K562 (cell line): ENCODE results near the gene CCDC28A. TPM values are rescaled to one million over a fixed set of nuclear protein-coding genes. Genes with fewer than 3 reads are reported as not detected.
A peak's percentile ranks its signal among the peaks of the same experiment; 100 is the strongest.

Source experiments
- CAMTA2 ChIP-seq: fragments of 250-450 bp; sonication (Bioruptor Pico); conservative IDR thresholded peaks from 2 replicates; pipeline ENCODE4 v1.5.1; 2022
- CBFA2T3 ChIP-seq: fragments of 450-650 bp; IDR thresholded peaks from 2 replicates; pipeline ENCODE4 v1.6.1; 2017
- CEBPB ChIP-seq: fragments of 450-650 bp; IDR thresholded peaks from 2 replicates; pipeline ENCODE4 v1.6.1; 2016; ENCODE audit warnings: missing genetic modification characterization, missing compliant biosample characterization
- DIDO1 ChIP-seq: fragments of 450-650 bp; IDR thresholded peaks from 2 replicates; pipeline ENCODE4 v1.6.1; 2016; ENCODE audit warnings: low read depth, missing biosample characterization, missing genetic modification characterization
- DNMT1 ChIP-seq: fragments of 450-650 bp; IDR thresholded peaks from 2 replicates; pipeline ENCODE4 v1.6.1; 2016; ENCODE audit warnings: antibody characterized with exemption, mild to moderate bottlenecking
- HDAC1 ChIP-seq, 2 experiments: fragments of 450-650 bp; IDR thresholded peaks; 2 replicates each; pipeline ENCODE4 v1.6.1; 2016 to 2017; ENCODE audit warnings: inconsistent platforms in 1 of 2, mild to moderate bottlenecking in 1 of 2, moderate library complexity in 1 of 2
- HDAC8 ChIP-seq: fragments of 450-650 bp; IDR thresholded peaks from 2 replicates; pipeline ENCODE4 v1.6.1; 2016; ENCODE audit warnings: mild to moderate bottlenecking, missing genetic modification characterization, moderate library complexity, missing compliant biosample characterization
- HMBOX1 ChIP-seq: sonication (generic); IDR thresholded peaks from 2 replicates; pipeline ENCODE4 v1.6.1; 2016
- IRF9 ChIP-seq: fragments of 450-650 bp; IDR thresholded peaks from 2 replicates; pipeline ENCODE4 v1.6.1; 2016; ENCODE audit warnings: missing biosample characterization, missing genetic modification characterization
- JUN ChIP-seq, 2 experiments: sonication (generic) in 1 of 2; formaldehyde crosslinking in 1 of 2; IDR thresholded peaks; 2 replicates each; pipeline versions ENCODE4 v1.6.1 to v1.8.0; 2012 to 2022; ENCODE audit warnings: borderline replicate concordance in 2 of 2, mild to moderate bottlenecking in 2 of 2, improper control_type of control experiment in 1 of 2, low read depth in 1 of 2, low read length in 1 of 2, missing genetic modification reagents in 1 of 2
- MCM5 ChIP-seq: fragments of 450-650 bp; IDR thresholded peaks from 2 replicates; pipeline ENCODE4 v1.6.1; 2016; ENCODE audit warnings: low read depth
- MECOM ChIP-seq: fragments of 250-450 bp; sonication (Bioruptor Pico); IDR thresholded peaks from 2 replicates; pipeline ENCODE4 v1.8.0; 2022; ENCODE audit warnings: inconsistent platforms
- MEF2D ChIP-seq: conservative IDR thresholded peaks from 2 replicates; pipeline ENCODE4 v1.6.1; 2016; ENCODE audit warnings: low read depth, missing genetic modification characterization, missing compliant biosample characterization
- MTA2 ChIP-seq: fragments of 450-650 bp; IDR thresholded peaks from 2 replicates; pipeline ENCODE4 v1.6.1; 2016; ENCODE audit warnings: low read depth
- NCOA2 ChIP-seq, 2 experiments: fragments of 450-650 bp; IDR thresholded peaks; 2 replicates each; pipeline ENCODE4 v1.6.1; 2018; ENCODE audit warnings: mild to moderate bottlenecking in 2 of 2, moderate library complexity in 1 of 2; ENCODE audit not compliant: partially characterized antibody in 2 of 2
- NFATC3 ChIP-seq: fragments of 450-650 bp; IDR thresholded peaks from 2 replicates; pipeline ENCODE4 v1.6.1; 2017; ENCODE audit warnings: mild to moderate bottlenecking
- NONO ChIP-seq, 2 experiments: fragments of 200-400 bp in 1 of 2; fragments of 450-650 bp in 1 of 2; formaldehyde crosslinking in 1 of 2; IDR thresholded peaks; 2 replicates each; pipeline ENCODE4 v1.6.1; 2017; ENCODE audit warnings: low read depth in 2 of 2, mild to moderate bottlenecking in 2 of 2, moderate library complexity in 2 of 2, low read length in 1 of 2
- NR1H2 ChIP-seq: sonication (generic); formaldehyde crosslinking; IDR thresholded peaks from 2 replicates; pipeline ENCODE4 v1.4.0; 2020; ENCODE audit warnings: mild to moderate bottlenecking, missing genetic modification reagents
- PHTF2 ChIP-seq: fragments of 250-450 bp; sonication (Bioruptor Pico); IDR thresholded peaks from 2 replicates; pipeline ENCODE4 v1.5.0; 2021; ENCODE audit warnings: mild to moderate bottlenecking
- RBBP5 ChIP-seq: fragments of 200-600 bp; sonication (generic); IDR thresholded peaks from 2 replicates; pipeline ENCODE4 v1.6.1; 2012; ENCODE audit warnings: borderline replicate concordance, mild to moderate bottlenecking, low read length, control low read depth, inconsistent platforms; ENCODE audit not compliant: insufficient read depth, poor library complexity, severe bottlenecking
- SLC30A9 ChIP-seq: fragments of 250-450 bp; sonication (Bioruptor Pico); IDR thresholded peaks from 2 replicates; pipeline ENCODE4 v1.8.0; 2022; ENCODE audit warnings: mild to moderate bottlenecking, moderate library complexity
- TGIF2 ChIP-seq: sonication (generic); formaldehyde crosslinking; IDR thresholded peaks from 2 replicates; pipeline ENCODE4 v1.8.1; 2022; ENCODE audit warnings: mild to moderate bottlenecking, missing genetic modification reagents, moderate library complexity
- THAP7 ChIP-seq: fragments of 250-450 bp; sonication (Bioruptor Pico); IDR thresholded peaks from 2 replicates; pipeline ENCODE4 v1.5.0; 2021
- TRIM24 ChIP-seq, 2 experiments: fragments of 450-650 bp; IDR thresholded peaks; 2 replicates each; pipeline ENCODE4 v1.6.1; 2016
- ZNF239 ChIP-seq: fragments of 250-450 bp; sonication (Bioruptor Pico); IDR thresholded peaks from 2 replicates; pipeline ENCODE4 v1.4.0; 2020; ENCODE audit warnings: mild to moderate bottlenecking
- ZNF444 ChIP-seq: fragments of 250-450 bp; sonication (Bioruptor Pico); IDR thresholded peaks from 2 replicates; pipeline ENCODE4 v1.4.0; 2020; ENCODE audit warnings: mild to moderate bottlenecking, moderate library complexity
- polyA plus RNA-seq, 8 experiments: library from polyadenylated mRNA; depleted of rRNA in 4 of 8; stranded (reverse) in 5 of 8; unstranded in 3 of 8; fragments of >200 nt; fragmentation: Nextera tagmentation in 2 of 8; fragmentation: Illumina TruSeq in 1 of 8; extraction: Ambion mirVana in 2 of 8; extraction: Trizol in 1 of 8; gene quantifications; 2 replicates each; pipeline versions ENCODE4 v1.2.1 to v1.2.3, GENCODE V29; 2011 to 2014; ENCODE audit warnings: inconsistent platforms in 1 of 8, missing spikeins in 1 of 8
- total RNA-seq, 7 experiments: library from RNA; depleted of rRNA in 6 of 7; stranded (reverse); fragments of >200 nt in 6 of 7; fragmentation: Illumina TruSeq in 2 of 7; extraction: Trizol in 2 of 7; gene quantifications; 2 replicates each; pipeline versions ENCODE4 v1.2.1 to v1.2.3, GENCODE V29; 2011 to 2021; ENCODE audit warnings: low replicate concordance in 1 of 7

CCDC28A gene
- total and polyA plus RNA-seq, 9 of the 15 experiments (the other 6 are each of a cell fraction or from before 2014, with no cell fraction given): 12.6 to 35.5 (median 19.1) TPM

GRCh38 chr6:138773177-138774091 is at the start of gene CCDC28A (continued):
- peak in 1 of 2 experiments; percentile 71; a peak in 2 of 4 replicates for TF ChIP-seq HDAC1 (IDR thresholded peaks at IDR 0.05)
- TF ChIP-seq PHTF2 (CRISPR knock-in tag): no peak
- peak; percentile 96 for TF ChIP-seq RBBP5
- TF ChIP-seq MEF2D (tag): no peak
- no peak for TF ChIP-seq ZNF239 (CRISPR knock-in tag)
- no peak for TF ChIP-seq JUN (IDR thresholded peaks at IDR 0.05; ENCODE audit: borderline replicate concordance, low read depth, low read length)
- TF ChIP-seq JUN (CRISPR knock-in tag; IDR thresholded peaks at IDR 0.05; ENCODE audit: borderline replicate concordance): no peak
- TF ChIP-seq DIDO1 (tag): no peak
- no peak for TF ChIP-seq NCOA2 (IDR thresholded peaks at IDR 0.05; ENCODE audit: partially characterized antibody in 2 of 2)
- no peak for TF ChIP-seq CAMTA2
- no peak for TF ChIP-seq MECOM
- no peak for TF ChIP-seq THAP7
- no peak for TF ChIP-seq MCM5
- TF ChIP-seq SLC30A9 (CRISPR knock-in tag): no peak
- no peak; the same call in 1 of the 2 replicates for TF ChIP-seq NR1H2 (CRISPR knock-in tag)
- TF ChIP-seq DNMT1: no peak
- TF ChIP-seq MTA2: no peak
- TF ChIP-seq CBFA2T3: no peak
- TF ChIP-seq NONO (IDR thresholded peaks at IDR 0.05; ENCODE audit: low read depth in 2 of 2, low read length in 1 of 2): no peak
- TF ChIP-seq ZNF444 (CRISPR knock-in tag): no peak
- no peak for TF ChIP-seq TGIF2 (CRISPR knock-in tag)
- TF ChIP-seq TRIM24 (IDR thresholded peaks at IDR 0.05): no peak
- TF ChIP-seq IRF9 (tag): no peak
- no peak for TF ChIP-seq HDAC8 (tag)
- TF ChIP-seq HMBOX1: no peak
- no peak; the same call in none of the 2 replicates for TF ChIP-seq CEBPB (tag)
- no peak for TF ChIP-seq NFATC3
